ENCODE results near the gene RILPL1.

The RILPL1 gene

DNA sequence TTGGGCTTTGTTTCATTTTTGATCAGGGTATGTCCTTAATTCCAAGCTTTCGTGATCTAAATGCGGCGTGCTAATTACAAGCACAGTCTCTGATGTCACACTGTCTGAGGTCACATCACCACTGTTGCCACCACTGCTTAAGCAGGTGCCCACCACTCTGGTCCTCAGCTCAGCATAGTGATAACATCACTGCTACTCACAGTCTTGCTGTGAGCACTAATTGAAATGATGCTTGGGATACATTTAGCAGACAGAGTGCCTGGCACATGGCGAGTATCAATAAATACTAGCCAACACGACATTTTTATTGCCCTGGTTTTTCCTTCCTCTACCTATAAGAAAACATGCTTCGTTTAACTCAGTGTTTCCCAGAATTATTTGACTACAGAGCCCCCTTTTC lies 104.9 kb downstream of the RILPL1 start:
- no peak for DNase-seq (ENCODE audit: low read depth)

DNA sequence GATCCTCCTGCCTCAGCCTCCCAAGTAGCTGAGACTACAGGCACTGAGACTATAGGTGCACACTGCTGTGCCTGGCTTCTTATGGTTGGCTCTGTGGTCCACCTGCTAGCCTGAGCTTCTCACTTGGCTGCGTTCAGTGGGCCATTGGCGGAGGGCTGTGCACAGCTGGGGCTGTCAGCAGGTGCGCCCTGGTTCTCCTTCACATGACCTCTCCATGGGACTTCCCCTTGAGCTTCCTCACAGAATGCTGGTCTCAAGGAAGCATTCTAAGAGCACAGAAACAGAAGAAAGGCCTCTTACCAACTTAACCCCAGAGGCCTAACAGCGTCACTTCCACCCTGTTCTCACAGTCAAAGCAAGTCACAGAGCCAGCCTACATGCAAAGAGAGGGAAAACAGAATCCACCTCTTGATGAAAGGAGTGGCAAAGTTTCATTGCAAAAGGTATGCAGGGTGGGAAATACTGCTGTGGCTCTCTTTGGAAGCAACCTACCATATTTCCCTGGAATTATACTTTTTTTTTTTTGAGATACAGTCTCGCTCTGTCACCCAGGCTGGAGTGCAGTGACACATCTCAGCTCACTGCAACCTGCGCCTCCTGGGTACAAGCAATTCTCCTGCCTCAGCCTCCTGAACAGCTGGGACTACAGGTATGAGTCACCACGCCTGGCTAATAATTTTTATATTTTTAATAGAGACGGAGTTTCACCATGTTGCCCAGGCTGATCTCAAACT lies 106.3 kb downstream of the RILPL1 start:
- no peak for DNase-seq (ENCODE audit: low read depth)

DNA sequence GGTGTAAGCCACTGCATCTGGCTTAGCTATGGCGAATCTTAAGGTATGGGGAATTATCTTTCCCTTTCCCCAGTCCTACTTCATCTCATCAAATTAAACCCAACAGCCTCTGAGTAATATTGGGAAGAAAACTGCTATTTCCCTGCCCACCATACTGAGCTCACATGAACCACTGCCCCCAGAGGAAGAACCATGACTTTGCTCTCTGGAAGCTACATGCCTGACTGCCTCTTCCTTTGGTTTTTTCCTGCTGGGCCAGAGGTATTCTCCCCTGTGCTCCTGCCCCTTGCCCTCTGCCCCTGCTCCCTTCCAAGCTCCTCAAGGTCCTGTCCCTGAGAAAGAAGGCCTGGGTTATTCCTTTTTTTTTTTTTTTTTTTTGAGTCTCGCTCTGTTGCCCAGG lies 112.2 kb downstream of the RILPL1 start:
- no peak for DNase-seq (ENCODE audit: low read depth)
